Common myeloid progenitor, CD34-positive (primary cell): ENCODE results near the gene BIRC5.

Experiments
- CTCF ChIA-PET: fragments of 350-600 bp; sonication (Branson Sonifier 250); formaldehyde crosslinking; loops from one replicate; lab custom pipeline; 2021; ENCODE audit warnings: antibody characterized with exemption; lab: Charles Lee
- POLR2A ChIA-PET: fragments of 350-600 bp; sonication (Branson Sonifier 250); formaldehyde crosslinking; loops from one replicate; lab custom pipeline; 2021; ENCODE audit warnings: antibody characterized with exemption; lab: Charles Lee
- DNase-seq, 3 donors: peaks; one replicate each; pipeline versions ENCODE4 v3.0.0 to v3.0.0-alpha.2; 2013
- H3K27ac ChIP-seq, 2 experiments: 1 replicate in 1 of 2; 2 replicates in 1 of 2; pipeline ENCODE4 v1.7.0; 2013; ENCODE audit warnings: inconsistent platforms in 2 of 2, low read length in 2 of 2, mild to moderate bottlenecking in 2 of 2, low read depth in 1 of 2, moderate library complexity in 1 of 2; ENCODE audit not compliant: severe bottlenecking in 2 of 2, insufficient read depth in 1 of 2, poor library complexity in 1 of 2
- H3K27me3 ChIP-seq, 5 experiments: replicated peaks in 2 of 5; 1 replicate in 3 of 5; 2 replicates in 2 of 5; pipeline versions ENCODE4 v1.6.1 to v1.7.0; 2013; ENCODE audit warnings: low read length in 4 of 5, mild to moderate bottlenecking in 2 of 5, moderate library complexity in 2 of 5, inconsistent platforms in 1 of 5; ENCODE audit not compliant: insufficient read depth in 5 of 5, control insufficient read depth in 4 of 5
- H3K36me3 ChIP-seq, 4 experiments: 1 replicate in 2 of 4; 2 replicates in 2 of 4; pipeline versions ENCODE4 v1.6.1 to v1.7.0; 2013; ENCODE audit warnings: low read length in 3 of 4, control low read depth in 1 of 4, mild to moderate bottlenecking in 1 of 4; ENCODE audit not compliant: control insufficient read depth in 4 of 4, insufficient read depth in 4 of 4
- H3K4me1 ChIP-seq, 4 experiments: 1 replicate in 3 of 4; 2 replicates in 1 of 4; pipeline versions ENCODE4 v1.6.1 to v1.7.1; 2013; ENCODE audit warnings: low read length in 3 of 4, mild to moderate bottlenecking in 3 of 4, control low read depth in 1 of 4, inconsistent platforms in 1 of 4, moderate library complexity in 1 of 4; ENCODE audit not compliant: control insufficient read depth in 4 of 4, insufficient read depth in 4 of 4; ENCODE audit errors: control extremely low read depth in 1 of 4
- H3K4me3 ChIP-seq, 7 experiments: 1 replicate in 4 of 7; 2 replicates in 3 of 7; pipeline versions ENCODE4 v1.5.1 to v1.7.0; 2013; ENCODE audit warnings: mild to moderate bottlenecking in 7 of 7, low read length in 6 of 7, moderate library complexity in 6 of 7, inconsistent platforms in 2 of 7, low read depth in 2 of 7, control low read depth in 1 of 7; ENCODE audit not compliant: insufficient read depth in 4 of 7, control insufficient read depth in 1 of 7; ENCODE audit errors: extremely low read depth in 1 of 7
- H3K9me3 ChIP-seq, 5 experiments: 1 replicate in 4 of 5; 2 replicates in 1 of 5; pipeline versions ENCODE4 v1.6.1 to v1.7.1; 2013; ENCODE audit warnings: low read length in 4 of 5, mild to moderate bottlenecking in 2 of 5, inconsistent platforms in 1 of 5, low read depth in 1 of 5, moderate library complexity in 1 of 5; ENCODE audit not compliant: control insufficient read depth in 4 of 5, insufficient read depth in 2 of 5; ENCODE audit errors: control extremely low read depth in 1 of 5
- whole genome bisulfite sequencing: methylation state at CpG from one replicate; pipeline ENCODE4 v1.1.5; 2013; ENCODE audit not compliant: insufficient coverage; 5-methylcytosine and 5-hydroxymethylcytosine counted together

The BIRC5 gene

GRCh38 chr17:78272181-78272913 lies 58.3 kb downstream of the BIRC5 start:
- DNase-seq, result peak; percentile 57 to 77 (median 70)
- Histone ChIP-seq H3K36me3 (peaks cover 0 to 5% (median 0%) of the 10 kb centered on the region in 4 experiments), H3K4me3 (peak overlapping the region in 3 of 7 experiments; percentile 1 to 20 (median 3)), H3K27me3 (no peaks in the 10 kb centered on the region), H3K4me1 (peaks cover 4 to 67% (median 58%) of the 10 kb centered on the region in 4 experiments), H3K27ac (peak overlapping the region; percentile 1 to 57), H3K9me3 (no peaks in the 10 kb centered on the region)
- CTCF ChIA-PET, result interaction anchor here (0.7 to 1.5 kb wide), 6 partner anchors 9 to 21 kb away, joined by 3 to 7 read pairs (median 4); no protein-coding TSS in a partner anchor
- POLR2A ChIA-PET, result interaction anchor here (0.6 to 1.5 kb wide), 5 partner anchors 9 to 21 kb away, joined by 3 to 7 read pairs (median 4); no protein-coding TSS in a partner anchor
- 25% methylated on average over 16 of the region's 17 CpGs for WGBS

GRCh38 chr17:78272914-78273258 lies 58.8 kb downstream of the BIRC5 start:
- Histone ChIP-seq H3K27me3 (no peaks in the 10 kb centered on the region), H3K36me3 (peaks cover 0 to 5% (median 0%) of the 10 kb centered on the region in 4 experiments), H3K4me1 (peaks cover 4 to 67% (median 58%) of the 10 kb centered on the region in 4 experiments), H3K9me3 (no peaks in the 10 kb centered on the region), H3K27ac (peak overlapping the region in 1 of 2 experiments; percentile 57), H3K4me3 (peak overlapping the region in 1 of 7 experiments; percentile 33)
- POLR2A ChIA-PET, result interaction anchor here (0.6 to 1.5 kb wide), 4 partner anchors 10 to 17 kb away, joined by 4 to 7 read pairs (median 4); no protein-coding TSS in a partner anchor
- DNase-seq, result no peak
- CTCF ChIA-PET, result interaction anchor here (0.7 to 1.3 kb wide), 5 partner anchors 8 to 21 kb away, joined by 3 to 7 read pairs (median 3); no protein-coding TSS in a partner anchor
- WGBS, result 97% methylated on average over 7 of the region's 7 CpGs

- no peaks in the 10 kb centered on the region for H3K9me3 ChIP-seq
- H3K4me3 ChIP-seq, result no peak overlapping the region
- H3K27ac ChIP-seq, result no peak overlapping the region
- POLR2A ChIA-PET, result no interaction called here
- peaks cover 0 to 5% (median 0%) of the 10 kb centered on the region in 4 experiments for H3K36me3 ChIP-seq
- CTCF ChIA-PET, result interaction anchor here (0.8 to 1.4 kb wide), 2 partner anchors 23 to 31 kb away, joined by 4 to 8 read pairs; no protein-coding TSS in a partner anchor
- 100% methylated on average over 2 of the region's 6 CpGs for WGBS
- H3K4me1 ChIP-seq, result peaks cover 4 to 69% (median 62%) of the 10 kb centered on the region in 4 experiments
- no peaks in the 10 kb centered on the region for H3K27me3 ChIP-seq
- peak in 1 of 3 donors; percentile 19 for DNase-seq
Measured at GRCh38 chr17:78273813-78274212, 59.8 kb downstream of the BIRC5 start.
